ENCODE data around the gene CCT8L2. TPM values are rescaled to one million over a fixed set of nuclear protein-coding genes. Genes with fewer than 3 reads are reported as not detected.
"Not testable (repeated sequence)": the region's sequence is repeated elsewhere in the genome, so short reads cannot be mapped to it uniquely, and the experiment has no call there.

CCT8L2 gene
- total RNA-seq, 1 donor from 2014 or later, result not detected

GRCh38 chr22:16601437-16602223 is 9.0 kb upstream of the CCT8L2 start:
- DNase-seq (peak; percentile 52), ATAC-seq (ENCODE audit: poor library complexity) (peak; percentile 68)
- intact Hi-C loops (cut with DNase I), result no loop called here

- DNase-seq, result peak; percentile 87
- peak; percentile 97 for ATAC-seq (ENCODE audit: poor library complexity)
- intact Hi-C loops (cut with DNase I), result not testable (repeated sequence)
Observed at GRCh38 chr22:16600644-16601436, 8.2 kb upstream of the CCT8L2 start.

GRCh38 chr22:16599648-16600047 is 7.0 kb upstream of the CCT8L2 start:
- intact Hi-C loops (cut with DNase I); DNase-seq; ATAC-seq (ENCODE audit: poor library complexity): not testable (repeated sequence)

- intact Hi-C loops (cut with DNase I); ATAC-seq (ENCODE audit: poor library complexity); DNase-seq: not testable (repeated sequence)
Observed at GRCh38 chr22:16595251-16595650, 2.6 kb upstream of the CCT8L2 start.

GRCh38 chr22:16594026-16594425 is 1.4 kb upstream of the CCT8L2 start:
- DNase-seq, result no peak
- intact Hi-C loops (cut with DNase I), result no loop called here
- ATAC-seq (ENCODE audit: poor library complexity), result no peak

- DNase-seq; intact Hi-C loops (cut with DNase I); ATAC-seq (ENCODE audit: poor library complexity): not testable (repeated sequence)
Observed at GRCh38 chr22:16592231-16592630, 379 bp downstream of the CCT8L2 start.

GRCh38 chr22:16591136-16591535 is 1.5 kb downstream of the CCT8L2 start:
- intact Hi-C loops (cut with DNase I); ATAC-seq (ENCODE audit: poor library complexity); DNase-seq: not testable (repeated sequence)

GRCh38 chr22:16586991-16587390 is 5.6 kb downstream of the CCT8L2 start:
- intact Hi-C loops (cut with DNase I), result no loop called here
- no peak for DNase-seq
- ATAC-seq (ENCODE audit: poor library complexity), result no peak

- intact Hi-C loops (cut with DNase I), result no loop called here
Observed at GRCh38 chr22:16586170-16586569, 6.4 kb downstream of the CCT8L2 start.

GRCh38 chr22:16580872-16581271 is 11.7 kb downstream of the CCT8L2 start:
- DNase-seq; intact Hi-C loops (cut with DNase I); ATAC-seq (ENCODE audit: poor library complexity): not testable (repeated sequence)

More at GRCh38 chr22:16586170-16586569, 6.4 kb downstream of the CCT8L2 start:
- ATAC-seq (ENCODE audit: poor library complexity) (no peak), DNase-seq (no peak)

- intact Hi-C loops (cut with DNase I); DNase-seq; ATAC-seq (ENCODE audit: poor library complexity): not testable (repeated sequence)
Observed at GRCh38 chr22:16569240-16569834, 23.3 kb downstream of the CCT8L2 start.

GRCh38 chr22:16568425-16568758 is 24.2 kb downstream of the CCT8L2 start:
- intact Hi-C loops (cut with DNase I), result no loop called here
- DNase-seq, result no peak
- ATAC-seq (ENCODE audit: poor library complexity), result no peak

- ATAC-seq (ENCODE audit: poor library complexity); intact Hi-C loops (cut with DNase I): not testable (repeated sequence)
- DNase-seq, result peak; percentile 39
Observed at GRCh38 chr22:16567617-16568424, 24.8 kb downstream of the CCT8L2 start.

GRCh38 chr22:16566421-16567151 is 26.0 kb downstream of the CCT8L2 start:
- intact Hi-C loops (cut with DNase I); ATAC-seq (ENCODE audit: poor library complexity): not testable (repeated sequence)
- DNase-seq, result peak; percentile 37

- DNase-seq; intact Hi-C loops (cut with DNase I); ATAC-seq (ENCODE audit: poor library complexity): not testable (repeated sequence)
Observed at GRCh38 chr22:16565585-16566420, 26.8 kb downstream of the CCT8L2 start.

- ATAC-seq (ENCODE audit: poor library complexity); DNase-seq; intact Hi-C loops (cut with DNase I): not testable (repeated sequence)
Observed at GRCh38 chr22:16564837-16565584, 27.6 kb downstream of the CCT8L2 start.

All from Right ventricle myocardium superior (tissue), 1 donor.